Transverse colon (tissue), 4 donors: ENCODE results near the gene MTOR. TPM values are rescaled to one million over a fixed set of nuclear protein-coding genes. Genes with fewer than 3 reads are reported as not detected.
"Not testable (repeated sequence)": the region's sequence is repeated elsewhere in the genome, so short reads cannot be mapped to it uniquely, and the experiment has no call there.

Experiments used
- DNase-seq: peaks from one replicate; pipeline ENCODE4 v3.0.0-alpha.2; 2019
- H3K27ac ChIP-seq, 4 donors: fragments of 200-600 bp; sonication (generic); 2 replicates each; pipeline ENCODE4 v1.5.1; 2016 to 2018; ENCODE audit warnings: inconsistent platforms in 4 of 4
- H3K27me3 ChIP-seq: fragments of 200-600 bp; sonication (generic); 2 replicates; pipeline ENCODE4 v1.5.1; 2017; ENCODE audit warnings: inconsistent platforms
- H3K36me3 ChIP-seq, 4 donors: fragments of 200-600 bp; sonication (generic); 2 replicates each; pipeline ENCODE4 v1.5.1; 2017 to 2019; ENCODE audit warnings: inconsistent platforms in 4 of 4
- H3K4me1 ChIP-seq, 4 donors: fragments of 200-600 bp; sonication (generic); 2 replicates each; pipeline ENCODE4 v1.5.1; 2017 to 2020; ENCODE audit warnings: inconsistent platforms in 4 of 4
- H3K4me3 ChIP-seq, 4 donors: fragments of 200-600 bp; sonication (generic); 1 replicate in 1 of 4; 2 replicates in 3 of 4; pipeline versions ENCODE4 v1.5.1 to v1.6.1; 2017 to 2019; ENCODE audit warnings: inconsistent platforms in 4 of 4
- H3K9me3 ChIP-seq, 2 donors: fragments of 200-600 bp; sonication (generic); 2 replicates each; pipeline ENCODE4 v1.5.1; 2017 to 2019; ENCODE audit warnings: inconsistent platforms in 2 of 2
- CTCF ChIP-seq, 5 experiments: fragments of 200-600 bp in 3 of 5; fragments of 450-650 bp in 2 of 5; sonication (generic) in 3 of 5; IDR thresholded peaks; 1 replicate in 2 of 5; 2 replicates in 3 of 5; pipeline ENCODE4 v1.5.1; 2016 to 2017; ENCODE audit warnings: antibody characterized with exemption in 5 of 5, inconsistent platforms in 3 of 5, mild to moderate bottlenecking in 2 of 5, moderate library complexity in 1 of 5
- EP300 ChIP-seq: sonication (generic); formaldehyde crosslinking; IDR thresholded peaks from one replicate; pipeline ENCODE4 v1.6.1; 2017; ENCODE audit warnings: antibody characterized with exemption, low read depth
- POLR2A ChIP-seq: fragments of 450-650 bp; IDR thresholded peaks from one replicate; pipeline ENCODE4 v1.6.1; 2016; ENCODE audit warnings: antibody characterized with exemption, mild to moderate bottlenecking, moderate library complexity
- POLR2AphosphoS5 ChIP-seq, 3 donors: sonication (generic); formaldehyde crosslinking; IDR thresholded peaks; one replicate each; pipeline ENCODE4 v1.6.1; 2016; ENCODE audit warnings: antibody characterized with exemption in 3 of 3
- WGBS, 2 donors: methylation state at CpG; one replicate each; pipeline ENCODE4 v1.1.5; 2018; ENCODE audit warnings: low coverage in 1 of 2; 5-methylcytosine and 5-hydroxymethylcytosine counted together
- in situ Hi-C, 4 donors: fragments of 200-750 bp; cut with MboI; loops; one replicate each; pipeline versions ENCODE4 v1.15.0 to v1.15.1; 2017; ENCODE audit warnings: low sequenced_read_pairs in 3 of 4, low pct_ligation_motif_present in 1 of 4, low pct_unique_long_range_greater_than_20kb in 1 of 4
- intact Hi-C: fragments of 100-400 bp; cut with DNase I; formaldehyde crosslinking; loops from one replicate; pipeline ENCODE4 v1.15.1; 2023; ENCODE audit warnings: low total_unique reads
- total RNA-seq, 4 donors: library from RNA; depleted of rRNA; stranded (reverse); fragments of >200 nt; gene quantifications; one replicate each; pipeline ENCODE4 v1.1.0, GENCODE V29; 2016

The MTOR gene
- total RNA-seq, 4 donors from 2014 or later = 31.0 to 45.6 (median 40.6) TPM

- Histone ChIP-seq H3K9me3 (no peaks in the 10 kb centered on the region), H3K27me3 (no peaks in the 10 kb centered on the region), H3K36me3 (no peaks in the 10 kb centered on the region), H3K4me1 (peaks cover 0 to 13% (median 3%) of the 10 kb centered on the region in 4 donors), H3K4me3 (no peak overlapping the region), H3K27ac (no peak overlapping the region)
- intact Hi-C loops (no loop called here), in situ Hi-C loops (no loop called here)
- 72 to 79% methylated on average over 6 to 7 of the region's 7 CpGs for WGBS, 2 donors
- DNase-seq = no peak
- TF ChIP-seq POLR2A (no peak), EP300 (no peak), CTCF (IDR thresholded peaks at IDR 0.05) (no peak), POLR2AphosphoS5 (IDR thresholded peaks at IDR 0.05) (no peak)
These were observed 87.9 kb downstream of the MTOR start for GRCh38 chr1:11174261-11174942.

- TF ChIP-seq POLR2AphosphoS5 (IDR thresholded peaks at IDR 0.05) = no peak
- TF ChIP-seq CTCF (IDR thresholded peaks at IDR 0.05) = no peak
- no peak for TF ChIP-seq EP300
- no peak for TF ChIP-seq POLR2A
- 91% methylated on average over 2 of the region's 2 CpGs; no CpG with 5 or more reads in 1 of the 2 donors for WGBS, 2 donors
- Histone ChIP-seq H3K4me3 (no peak overlapping the region), H3K4me1 (no peaks in the 10 kb centered on the region), H3K36me3 (peaks cover 0 to 7% (median 2%) of the 10 kb centered on the region in 4 donors), H3K27me3 (no peaks in the 10 kb centered on the region), H3K9me3 (no peaks in the 10 kb centered on the region), H3K27ac (no peak overlapping the region)
- intact Hi-C loops (no loop called here), in situ Hi-C loops (no loop called here)
- DNase-seq = no peak
These were observed 92.2 kb downstream of the MTOR start for GRCh38 chr1:11170102-11170501.

GRCh38 chr1:11169202-11169601 lies 93.1 kb downstream of the MTOR start:
- intact Hi-C loops (no loop called here), in situ Hi-C loops (no loop called here)

GRCh38 chr1:11168731-11169130 lies 93.6 kb downstream of the MTOR start:
- H3K9me3 ChIP-seq = no peaks in the 10 kb centered on the region
- H3K4me1 ChIP-seq = no peaks in the 10 kb centered on the region
- H3K27ac ChIP-seq = no peak overlapping the region
- no peak overlapping the region for H3K4me3 ChIP-seq
- TF ChIP-seq CTCF (IDR thresholded peaks at IDR 0.05) = no peak
- TF ChIP-seq POLR2AphosphoS5 (IDR thresholded peaks at IDR 0.05) = no peak
- TF ChIP-seq EP300 = no peak
- no peak for TF ChIP-seq POLR2A
- in situ Hi-C loops (no loop called here), intact Hi-C loops (no loop called here)
- DNase-seq = no peak
- no peaks in the 10 kb centered on the region for H3K27me3 ChIP-seq
- H3K36me3 ChIP-seq = peaks cover 0 to 7% (median 2%) of the 10 kb centered on the region in 4 donors
- WGBS, 2 donors = 100% methylated on average over 1 of the region's 1 CpG

More at GRCh38 chr1:11169202-11169601, 93.1 kb downstream of the MTOR start:
- H3K36me3 ChIP-seq = peaks cover 0 to 7% (median 2%) of the 10 kb centered on the region in 4 donors
- DNase-seq = no peak
- H3K4me1 ChIP-seq = no peaks in the 10 kb centered on the region
- H3K4me3 ChIP-seq = no peak overlapping the region
- no peaks in the 10 kb centered on the region for H3K27me3 ChIP-seq
- 82 to 96% methylated on average over 2 to 3 of the region's 3 CpGs for WGBS, 2 donors
- TF ChIP-seq EP300 = no peak
- no peak for TF ChIP-seq POLR2AphosphoS5 (IDR thresholded peaks at IDR 0.05)
- TF ChIP-seq POLR2A = no peak
- TF ChIP-seq CTCF (IDR thresholded peaks at IDR 0.05) = no peak
- no peak overlapping the region for H3K27ac ChIP-seq
- H3K9me3 ChIP-seq = no peaks in the 10 kb centered on the region

GRCh38 chr1:11166744-11167143 lies 95.6 kb downstream of the MTOR start:
- DNase-seq, H3K4me3 ChIP-seq, H3K27me3 ChIP-seq, H3K9me3 ChIP-seq, H3K27ac ChIP-seq, H3K36me3 ChIP-seq, in situ Hi-C loops, intact Hi-C loops, H3K4me1 ChIP-seq: not testable (repeated sequence)
- WGBS, 2 donors = 96 to 99% methylated on average over 5 of the region's 5 CpGs

GRCh38 chr1:11162752-11163151 lies 99.6 kb downstream of the MTOR start:
- H3K4me3 ChIP-seq, H3K36me3 ChIP-seq, in situ Hi-C loops, H3K27me3 ChIP-seq, intact Hi-C loops, H3K27ac ChIP-seq, H3K9me3 ChIP-seq, DNase-seq, H3K4me1 ChIP-seq: not testable (repeated sequence)
- 95% methylated on average over 4 of the region's 4 CpGs; no CpG with 5 or more reads in 1 of the 2 donors for WGBS, 2 donors
